Suppressor macrophage (primary cell): ENCODE data around the gene BTBD7.

Experiments
- DNase-seq, 4 experiments: peaks; one replicate each; pipeline ENCODE4 v3.0.0-alpha.2; 2020 to 2022

BTBD7 gene

DNA sequence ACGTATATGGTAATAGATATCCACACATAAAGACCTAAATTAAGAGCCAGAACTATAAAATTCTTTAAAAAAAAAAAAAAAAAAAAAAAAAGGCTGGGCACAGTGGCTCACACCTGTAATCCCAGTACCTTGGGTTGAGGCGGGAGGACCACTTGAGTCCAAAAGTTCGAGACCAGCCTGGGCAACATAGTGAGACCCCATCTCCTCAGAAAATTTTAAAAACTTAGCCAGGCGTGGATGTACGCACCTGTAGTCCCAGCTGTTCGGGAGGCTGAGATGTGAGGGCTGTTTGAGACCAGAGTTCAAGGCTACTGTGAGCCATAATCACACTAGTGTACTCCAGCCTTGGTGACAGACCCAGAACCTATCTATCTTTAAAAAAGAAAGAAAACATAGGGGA, 4.3 kb downstream of the BTBD7 start:
- no peak for DNase-seq

- no peak for DNase-seq
These were observed 6.6 kb downstream of the BTBD7 start for GRCh38 chr14:93326196-93326595.

DNA sequence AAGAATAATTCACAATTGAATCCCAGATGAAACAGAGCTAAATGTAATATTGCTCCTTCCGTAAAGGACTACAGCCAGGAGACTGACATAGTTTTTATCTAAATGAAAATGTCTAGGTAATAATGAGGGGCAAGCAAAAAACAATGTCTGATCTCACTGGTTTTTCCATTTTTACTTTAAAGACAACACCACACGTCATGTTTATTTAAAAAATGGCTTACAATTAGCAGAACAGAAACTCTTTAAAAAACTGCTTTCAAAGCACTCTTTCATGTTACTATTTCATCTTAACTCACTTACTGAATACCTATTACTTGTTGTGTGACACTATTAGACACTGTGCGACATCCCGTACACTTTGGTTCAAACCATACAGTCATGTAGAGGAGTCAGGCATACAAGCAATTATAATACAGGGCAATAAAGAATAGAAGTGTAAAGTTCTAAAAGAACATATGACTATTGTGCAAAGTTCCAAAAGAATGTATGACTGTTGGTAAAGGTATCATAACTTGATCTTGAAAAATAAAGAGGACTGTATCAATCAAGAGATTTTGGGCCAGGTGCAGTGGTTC, 9.1 kb downstream of the BTBD7 start:
- DNase-seq, result peak in 2 of 4 experiments; percentile 41

- peak in 3 of 4 experiments; percentile 14 to 61 (median 56) for DNase-seq
These were observed 9.8 kb downstream of the BTBD7 start for GRCh38 chr14:93322929-93323599.

GRCh38 chr14:93320489-93320888, 12.3 kb downstream of the BTBD7 start:
- DNase-seq, result peak in 2 of 4 experiments; percentile 22 to 43

- DNase-seq, result no peak
These were observed 12.9 kb downstream of the BTBD7 start for GRCh38 chr14:93319958-93320357.

DNA sequence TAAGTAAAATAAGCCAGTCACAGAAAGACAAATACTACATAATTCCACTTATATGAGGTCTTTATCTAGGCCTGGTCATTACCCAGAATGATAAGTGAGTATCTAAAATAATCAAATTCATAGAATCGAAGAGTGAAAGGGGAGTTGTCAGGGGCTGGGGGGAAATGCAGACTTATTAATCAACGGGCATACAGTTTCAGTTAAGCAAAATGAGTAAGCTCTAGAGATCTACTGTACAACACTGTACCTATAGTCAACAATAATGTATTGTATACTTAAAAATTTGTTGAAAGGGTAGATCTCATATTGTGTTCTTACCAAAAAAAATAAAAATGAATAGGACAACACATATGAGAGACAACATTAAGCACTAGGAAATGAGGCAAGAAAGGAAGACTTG, 13.3 kb downstream of the BTBD7 start:
- DNase-seq, result no peak

DNA sequence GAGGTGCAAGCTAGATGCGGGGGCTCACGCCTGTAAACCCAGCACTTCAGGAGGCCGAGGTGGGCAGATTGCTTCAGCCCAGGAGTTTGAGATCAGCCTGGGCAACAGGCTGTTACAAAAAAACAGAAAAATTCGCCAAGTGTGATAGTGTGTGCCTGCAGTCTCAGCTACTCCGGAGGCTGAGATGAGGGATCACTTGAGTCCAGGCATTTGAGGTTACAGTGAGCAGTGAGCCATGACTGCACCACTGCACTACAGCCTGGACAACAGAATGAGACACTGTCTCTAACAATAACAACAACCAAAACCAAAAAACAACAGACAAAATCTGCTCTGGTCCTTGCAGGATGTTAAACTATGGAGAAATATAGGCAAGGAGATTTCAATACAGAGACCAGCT, 13.9 kb downstream of the BTBD7 start:
- peak in 1 of 4 experiments; percentile 29 for DNase-seq

DNA sequence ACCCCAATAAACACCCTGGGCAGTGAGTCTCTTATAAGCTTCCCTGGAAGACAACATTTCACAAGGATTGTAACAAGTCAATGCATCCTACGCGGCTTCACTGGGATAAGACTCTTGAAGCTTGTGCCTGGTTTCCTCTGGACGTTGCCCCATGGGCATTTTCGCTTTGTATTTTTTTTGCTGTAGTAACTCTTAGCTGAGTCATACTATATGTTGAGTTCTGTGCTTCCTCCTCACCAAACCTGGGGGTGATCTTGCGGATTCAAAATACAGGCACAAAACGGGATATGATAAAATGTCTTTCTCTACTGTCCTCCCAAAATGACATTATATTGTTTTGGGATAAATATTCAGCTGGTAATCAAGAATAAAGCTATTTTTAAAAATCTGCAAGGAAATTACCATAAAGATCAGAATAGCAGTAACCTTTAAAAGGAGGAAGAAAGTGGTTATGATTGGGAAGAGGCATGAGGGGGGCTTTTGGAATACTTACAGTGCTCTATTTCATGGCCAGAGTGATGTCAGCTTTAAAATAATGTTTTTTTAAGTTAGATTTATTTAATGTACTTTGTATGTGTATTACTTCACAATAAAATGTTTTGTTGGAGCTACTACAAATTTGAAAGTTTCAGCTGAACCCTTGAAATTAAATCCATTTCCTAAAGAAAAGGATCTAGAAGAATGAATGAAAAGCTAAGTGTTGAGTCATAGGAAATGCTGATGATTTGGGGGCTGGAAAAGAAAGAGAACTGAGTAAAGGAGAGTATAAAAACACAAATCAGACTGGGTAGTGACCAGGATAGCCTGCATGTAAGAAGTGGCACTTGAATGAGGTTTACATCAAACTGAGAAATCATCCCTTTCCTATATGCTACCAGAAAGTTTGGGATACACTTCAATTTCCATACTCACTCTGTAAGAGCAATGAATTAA, 14.7 kb downstream of the BTBD7 start:
- peak; percentile 81 to 93 (median 88) for DNase-seq

DNA sequence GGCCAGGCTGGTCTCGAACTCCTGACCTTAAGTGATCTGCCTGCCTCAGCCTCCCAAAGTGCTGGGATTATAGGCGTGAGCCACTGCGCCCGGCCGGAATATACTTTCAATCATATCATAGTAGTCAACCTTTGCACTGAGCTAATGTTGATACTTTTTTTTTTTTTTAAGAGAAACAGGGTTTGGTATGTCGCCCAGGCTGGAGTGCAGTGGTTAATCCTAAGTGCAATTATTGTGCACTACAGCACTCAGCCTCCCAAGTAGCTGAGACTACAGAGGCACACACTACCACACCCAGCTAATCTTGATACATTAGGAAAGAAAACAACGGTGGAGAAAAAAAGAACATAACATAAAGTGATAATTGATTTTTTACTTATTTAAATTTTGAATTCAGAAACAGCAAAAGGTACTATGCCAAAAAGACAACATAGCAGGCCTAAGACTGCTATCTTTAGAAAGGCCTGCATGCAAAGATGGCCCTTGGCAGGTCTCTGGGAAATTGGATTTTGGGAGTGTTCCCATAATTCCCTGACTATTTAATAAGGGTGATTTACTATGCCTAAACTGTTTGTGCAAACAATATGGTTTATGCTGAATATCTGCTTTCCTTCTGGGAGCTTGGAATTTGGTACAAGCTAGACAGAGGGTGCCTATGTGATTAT, 15.5 kb downstream of the BTBD7 start:
- DNase-seq, result no peak

DNA sequence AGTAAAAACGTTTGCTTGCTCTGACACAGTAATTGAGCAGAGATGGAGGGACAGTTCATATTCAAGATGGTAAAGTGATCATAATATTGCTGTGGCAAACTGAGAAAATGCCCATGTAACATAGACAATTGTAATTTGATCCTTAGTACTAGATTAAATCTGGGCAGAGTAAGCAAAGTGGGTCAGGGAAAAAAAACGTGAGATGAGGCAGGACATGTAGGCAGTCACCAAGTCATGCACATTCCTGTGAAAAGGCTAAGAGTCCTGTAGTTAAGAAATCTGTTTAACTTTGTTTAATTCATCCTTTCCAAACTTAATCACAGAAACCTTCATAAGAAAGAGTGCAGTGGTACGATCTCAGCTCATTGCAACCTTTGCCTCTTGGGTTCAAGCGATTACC, 16.1 kb downstream of the BTBD7 start:
- DNase-seq, result no peak

DNA sequence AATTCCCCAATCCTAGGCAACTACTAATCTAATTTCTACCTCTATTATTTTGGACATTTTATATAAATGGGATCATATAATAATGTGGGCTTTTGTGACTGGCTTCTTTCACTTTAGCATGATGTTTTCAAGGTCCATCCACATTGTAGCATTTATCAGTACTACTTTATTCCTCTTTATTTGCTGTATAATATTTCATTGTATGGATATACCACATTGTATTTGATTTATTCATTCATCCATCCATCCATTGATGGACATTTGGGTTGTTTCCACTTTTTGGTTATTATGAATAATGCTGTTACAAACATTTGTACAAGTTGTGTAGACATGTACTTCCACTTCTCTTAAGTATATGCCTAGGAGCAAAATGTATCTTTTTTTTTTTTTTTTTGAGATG, 17.3 kb downstream of the BTBD7 start:
- DNase-seq, result no peak

GRCh38 chr14:93311082-93311481, 21.8 kb downstream of the BTBD7 start:
- DNase-seq, result no peak

- no peak for DNase-seq
These were observed 23.3 kb downstream of the BTBD7 start for GRCh38 chr14:93309427-93309966.

GRCh38 chr14:93308686-93309345, 24.0 kb downstream of the BTBD7 start:
- peak in 3 of 4 experiments; percentile 17 to 37 (median 33) for DNase-seq

- DNase-seq, result no peak
These were observed 26.0 kb downstream of the BTBD7 start for GRCh38 chr14:93306812-93307211.

GRCh38 chr14:93305725-93306418, 27.0 kb downstream of the BTBD7 start:
- DNase-seq, result peak in 1 of 4 experiments; percentile 33

DNA sequence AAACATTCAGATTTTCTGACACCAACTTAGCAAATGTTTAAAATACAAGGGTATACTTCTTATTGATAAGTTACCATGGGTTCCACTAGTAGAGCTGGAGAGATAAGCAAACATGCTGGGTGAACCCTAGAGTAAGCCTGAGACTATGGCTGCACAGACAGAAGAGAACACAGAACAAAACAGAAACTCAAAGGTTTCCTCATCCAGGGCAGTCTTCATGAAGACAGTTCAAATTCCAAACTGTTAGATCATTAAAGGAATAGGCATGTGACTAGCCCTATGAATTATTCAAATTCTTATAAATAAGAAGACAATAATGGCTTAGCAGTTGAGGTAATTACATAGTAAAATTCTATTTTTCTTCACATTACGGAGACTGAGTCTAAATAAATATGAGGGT, 28.1 kb downstream of the BTBD7 start:
- DNase-seq, result no peak

- no peak for DNase-seq
These were observed 29.2 kb downstream of the BTBD7 start for GRCh38 chr14:93303659-93304058.

DNA sequence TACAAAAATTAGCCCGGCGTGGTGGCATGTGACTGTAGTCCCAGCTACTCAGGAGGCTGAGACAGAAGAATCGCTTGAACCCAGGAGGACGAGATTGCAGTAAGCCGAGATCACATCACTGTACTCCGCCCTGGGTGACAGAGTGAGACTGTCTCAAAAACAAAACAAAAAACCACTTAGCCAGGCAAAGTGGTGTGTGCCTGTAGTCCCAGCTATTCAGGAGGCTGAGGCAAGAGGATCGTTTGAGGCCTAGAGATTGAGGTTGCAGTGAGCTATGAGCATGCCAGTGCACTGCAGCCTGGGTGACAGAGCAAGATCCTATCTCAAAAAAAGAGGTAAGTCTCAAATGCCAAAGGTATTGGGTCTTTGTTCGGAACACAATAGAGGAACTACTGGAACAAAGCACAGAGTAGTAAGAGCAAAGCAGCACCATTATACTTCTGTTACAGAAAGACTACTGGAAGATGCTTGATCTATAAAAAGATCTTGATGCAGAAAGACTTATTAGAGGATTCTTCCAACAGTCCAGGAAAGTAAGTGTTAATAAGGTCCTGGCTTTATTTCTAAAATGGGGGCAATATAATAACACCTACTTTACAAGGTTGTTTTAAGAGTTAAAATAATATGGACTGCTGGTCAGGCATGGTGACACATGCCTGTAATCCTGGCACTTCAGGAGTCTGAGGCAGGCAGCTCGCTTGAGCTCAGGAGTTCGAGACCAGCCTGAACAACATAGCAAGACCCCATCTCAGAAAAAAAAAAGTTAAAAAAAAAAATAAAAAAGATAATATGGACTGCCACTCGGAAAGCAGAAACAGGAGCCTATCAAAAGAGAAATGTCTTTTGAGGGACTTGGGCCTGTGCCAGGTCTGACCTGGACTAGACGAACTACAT, 29.9 kb downstream of the BTBD7 start:
- no peak for DNase-seq
